NB4 (cell line): ENCODE measurements around the gene TNFRSF18.

Experiments used
- CTCF ChIP-seq: IDR thresholded peaks from one replicate; pipeline ENCODE4 v1.5.1; 2012; ENCODE audit warnings: low read depth, low read length
- MAX ChIP-seq: IDR thresholded peaks from 2 replicates; pipeline ENCODE4 v1.6.1; 2011; ENCODE audit warnings: low read depth, low read length
- MYC ChIP-seq: IDR thresholded peaks from 2 replicates; pipeline ENCODE4 v1.6.1; 2011; ENCODE audit warnings: low read depth, low read length
- POLR2A ChIP-seq: IDR thresholded peaks from 2 replicates; pipeline ENCODE4 v1.6.1; 2011; ENCODE audit warnings: mild to moderate bottlenecking; ENCODE audit not compliant: insufficient read length; ENCODE audit errors: extremely low read depth

- TF ChIP-seq CTCF, result no peak
- TF ChIP-seq MAX, result no peak
- TF ChIP-seq POLR2A, result no peak
- no peak for TF ChIP-seq MYC
These were observed 50.0 kb downstream of the TNFRSF18 start for GRCh38 chr1:1156140-1157032.
